Chondrocyte (in vitro differentiated cells): ENCODE measurements around the gene BTG1. TPM values are rescaled to one million over a fixed set of nuclear protein-coding genes. Genes with fewer than 3 reads are reported as not detected.

Experiments used
- DNase-seq: peaks from one replicate; pipeline ENCODE4 v3.0.0; 2021; ENCODE audit warnings: mixed read lengths, low spot score
- H3K27ac Mint-ChIP-seq: one replicate; pipeline ENCODE4 v1.8.0; 2021; ENCODE audit warnings: mild to moderate bottlenecking, moderate library complexity, mixed read lengths; ENCODE audit not compliant: unreplicated experiment
- H3K27me3 Mint-ChIP-seq: 2 replicates; pipeline ENCODE4 v1.8.0; 2021; ENCODE audit warnings: low read depth, mixed read lengths
- H3K36me3 Mint-ChIP-seq: 2 replicates; pipeline ENCODE4 v1.8.0; 2021; ENCODE audit warnings: low read depth, mixed read lengths
- H3K4me1 Mint-ChIP-seq: 2 replicates; pipeline ENCODE4 v1.8.0; 2021; ENCODE audit warnings: low read depth, mild to moderate bottlenecking, mixed read lengths
- H3K4me3 Mint-ChIP-seq: one replicate; pipeline ENCODE4 v1.8.0; 2021; ENCODE audit warnings: mild to moderate bottlenecking, moderate library complexity, mixed read lengths; ENCODE audit not compliant: unreplicated experiment
- H3K9me3 Mint-ChIP-seq: 2 replicates; pipeline ENCODE4 v1.8.0; 2021; ENCODE audit warnings: low read depth, mixed read lengths
- total RNA-seq: library from RNA; stranded (reverse); gene quantifications from 3 replicates; pipeline ENCODE4 v1.2.1, GENCODE V29; 2021
- TF ChIP-seq, protein P1 (sequence below): fragments of 200-600 bp; sonication (generic); IDR thresholded peaks from 2 replicates; pipeline ENCODE4 v1.5.0; 2021; ENCODE audit warnings: antibody characterized with exemption, mild to moderate bottlenecking, moderate library complexity

Gene BTG1
- total RNA-seq, 1 donor from 2014 or later, result 53.6 TPM

DNA sequence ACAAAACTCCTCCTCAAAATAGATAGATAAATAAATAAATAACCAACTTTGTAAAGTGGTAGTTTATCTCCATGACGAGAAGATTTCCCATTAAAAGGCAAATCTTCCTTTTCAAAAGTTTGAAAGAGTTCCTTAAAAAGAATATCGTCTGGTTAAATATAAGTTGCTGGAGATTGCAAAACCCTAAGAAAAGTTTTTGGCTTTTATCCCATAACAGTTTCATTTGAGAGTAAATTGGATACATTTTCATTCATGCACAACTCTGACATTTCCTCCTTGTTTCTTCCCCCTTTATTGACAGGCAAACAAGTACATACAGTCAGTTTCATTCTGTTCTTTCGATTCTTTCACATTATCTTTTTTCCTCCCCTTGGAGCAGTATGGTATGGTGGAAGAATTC, 45.4 kb upstream of the BTG1 start:
- H3K27me3 Mint-ChIP-seq, result no peaks in the 10 kb centered on the region
- TF ChIP-seq, protein P1, sequence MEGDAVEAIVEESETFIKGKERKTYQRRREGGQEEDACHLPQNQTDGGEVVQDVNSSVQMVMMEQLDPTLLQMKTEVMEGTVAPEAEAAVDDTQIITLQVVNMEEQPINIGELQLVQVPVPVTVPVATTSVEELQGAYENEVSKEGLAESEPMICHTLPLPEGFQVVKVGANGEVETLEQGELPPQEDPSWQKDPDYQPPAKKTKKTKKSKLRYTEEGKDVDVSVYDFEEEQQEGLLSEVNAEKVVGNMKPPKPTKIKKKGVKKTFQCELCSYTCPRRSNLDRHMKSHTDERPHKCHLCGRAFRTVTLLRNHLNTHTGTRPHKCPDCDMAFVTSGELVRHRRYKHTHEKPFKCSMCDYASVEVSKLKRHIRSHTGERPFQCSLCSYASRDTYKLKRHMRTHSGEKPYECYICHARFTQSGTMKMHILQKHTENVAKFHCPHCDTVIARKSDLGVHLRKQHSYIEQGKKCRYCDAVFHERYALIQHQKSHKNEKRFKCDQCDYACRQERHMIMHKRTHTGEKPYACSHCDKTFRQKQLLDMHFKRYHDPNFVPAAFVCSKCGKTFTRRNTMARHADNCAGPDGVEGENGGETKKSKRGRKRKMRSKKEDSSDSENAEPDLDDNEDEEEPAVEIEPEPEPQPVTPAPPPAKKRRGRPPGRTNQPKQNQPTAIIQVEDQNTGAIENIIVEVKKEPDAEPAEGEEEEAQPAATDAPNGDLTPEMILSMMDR, result no peak

DNA sequence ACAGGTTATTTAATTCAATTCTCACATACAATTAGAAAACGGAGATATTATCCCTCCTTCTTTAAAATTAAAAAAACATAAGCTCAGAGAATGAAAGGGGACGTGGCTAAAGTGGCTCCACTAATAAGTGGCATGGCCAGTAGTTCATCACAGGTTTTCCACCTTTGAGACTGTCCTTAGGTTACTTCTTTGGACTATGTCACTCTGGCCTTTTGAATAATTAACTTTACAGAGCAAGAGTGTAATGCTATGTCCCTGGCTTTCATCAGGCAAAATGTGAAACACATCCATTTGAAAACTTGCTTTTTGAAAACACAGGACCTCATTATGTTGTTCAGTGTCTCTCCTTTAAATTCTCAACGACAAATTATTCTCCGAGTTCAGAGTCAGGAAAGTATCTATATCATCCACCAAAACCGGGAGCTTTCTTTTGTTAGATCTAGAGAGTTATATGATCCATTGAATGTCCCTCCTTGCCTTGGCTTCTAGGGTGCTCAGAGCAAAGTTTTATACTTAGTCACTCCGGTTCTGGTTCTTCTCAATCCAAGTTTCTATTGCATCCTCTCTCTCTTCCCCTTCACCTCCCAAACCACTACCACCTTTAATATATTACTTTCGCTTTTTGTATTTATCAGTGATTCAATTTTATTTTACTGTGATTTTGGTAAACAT, 43.0 kb upstream of the BTG1 start:
- DNase-seq, result no peak
- Mint-ChIP-seq H3K36me3 (no peaks in the 10 kb centered on the region), H3K4me1 (no peaks in the 10 kb centered on the region), H3K27me3 (no peaks in the 10 kb centered on the region), H3K27ac (no peak overlapping the region), H3K9me3 (peaks cover 3% of the 10 kb centered on the region), H3K4me3 (no peak overlapping the region)
- TF ChIP-seq, protein P1, result no peak

More for the DNA sequence above, 45.4 kb upstream of the BTG1 start:
- H3K27ac Mint-ChIP-seq, result no peak overlapping the region
- DNase-seq, result no peak
- no peak overlapping the region for H3K4me3 Mint-ChIP-seq
- H3K36me3 Mint-ChIP-seq, result no peaks in the 10 kb centered on the region
- no peaks in the 10 kb centered on the region for H3K4me1 Mint-ChIP-seq
- peaks cover 1% of the 10 kb centered on the region for H3K9me3 Mint-ChIP-seq

- no peaks in the 10 kb centered on the region for H3K36me3 Mint-ChIP-seq
- H3K27me3 Mint-ChIP-seq, result no peaks in the 10 kb centered on the region
- DNase-seq, result no peak
- no peak overlapping the region for H3K4me3 Mint-ChIP-seq
- H3K4me1 Mint-ChIP-seq, result no peaks in the 10 kb centered on the region
- TF ChIP-seq, protein P1, result no peak
- no peak overlapping the region for H3K27ac Mint-ChIP-seq
- peaks cover 9% of the 10 kb centered on the region for H3K9me3 Mint-ChIP-seq
These were observed 40.4 kb upstream of the BTG1 start for GRCh38 chr12:92186038-92186470.

- DNase-seq, result no peak
- Mint-ChIP-seq H3K9me3 (peaks cover 9% of the 10 kb centered on the region), H3K27ac (no peak overlapping the region), H3K4me3 (no peak overlapping the region), H3K36me3 (no peaks in the 10 kb centered on the region), H3K27me3 (no peaks in the 10 kb centered on the region), H3K4me1 (no peaks in the 10 kb centered on the region)
- TF ChIP-seq, protein P1, result no peak
These were observed 39.4 kb upstream of the BTG1 start for GRCh38 chr12:92185052-92185451.

GRCh38 chr12:92183575-92183974, 37.9 kb upstream of the BTG1 start:
- Mint-ChIP-seq H3K27ac (no peak overlapping the region), H3K4me1 (no peaks in the 10 kb centered on the region), H3K27me3 (no peaks in the 10 kb centered on the region), H3K36me3 (no peaks in the 10 kb centered on the region), H3K4me3 (no peak overlapping the region), H3K9me3 (peaks cover 9% of the 10 kb centered on the region)
- no peak for DNase-seq
- TF ChIP-seq, protein P1, result no peak
